Stimulated activated CD8-positive, alpha-beta memory T cell treated with anti-CD3 and anti-CD28 coated beads, Interleukin-7, amount 100 ng/mL, for 48 hours (primary cell): ENCODE data around the gene GNA12.
"Not testable (repeated sequence)": the region's sequence is repeated elsewhere in the genome, so short reads cannot be mapped to it uniquely, and the experiment has no call there.

Experiments used
- DNase-seq, 2 donors: peaks; one replicate each; pipeline ENCODE4 v3.0.0-alpha.2; 2020; ENCODE audit warnings: low read depth in 1 of 2; ENCODE audit errors: extremely low read depth in 1 of 2

The GNA12 gene

DNA sequence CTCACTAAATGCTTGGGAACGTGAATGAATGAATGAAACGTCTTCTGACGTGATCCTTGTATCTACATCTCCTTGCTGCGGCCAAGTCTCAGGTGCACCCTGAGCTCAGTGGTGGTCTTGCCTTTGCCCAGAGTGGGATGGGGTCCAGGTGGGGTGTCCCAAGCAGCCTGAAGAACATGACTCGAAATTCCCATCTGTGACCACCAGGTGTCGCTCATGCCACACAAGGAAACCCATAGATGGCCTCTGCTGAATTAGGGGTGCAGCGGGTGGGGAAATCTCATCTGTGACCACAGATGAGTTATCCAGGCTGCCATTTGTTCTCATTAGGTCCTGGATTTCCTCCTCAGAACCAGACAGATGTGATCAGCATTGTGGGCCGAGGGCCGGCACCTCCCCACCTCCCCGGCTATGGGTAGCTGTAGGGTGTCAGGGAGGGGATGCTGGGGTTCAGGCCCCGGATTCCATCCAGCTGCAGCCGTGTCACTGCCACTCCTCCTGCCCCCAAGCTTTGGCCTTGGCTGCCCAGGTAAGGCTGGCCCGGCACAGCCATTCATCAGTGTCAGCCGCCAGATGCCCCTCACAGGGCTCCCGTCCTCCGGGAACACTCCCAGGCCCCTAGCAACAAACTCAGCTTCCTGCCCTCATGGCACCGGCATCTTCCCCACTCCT, 21.0 kb upstream of the GNA12 start:
- DNase-seq, result peak; percentile 43 to 61

DNA sequence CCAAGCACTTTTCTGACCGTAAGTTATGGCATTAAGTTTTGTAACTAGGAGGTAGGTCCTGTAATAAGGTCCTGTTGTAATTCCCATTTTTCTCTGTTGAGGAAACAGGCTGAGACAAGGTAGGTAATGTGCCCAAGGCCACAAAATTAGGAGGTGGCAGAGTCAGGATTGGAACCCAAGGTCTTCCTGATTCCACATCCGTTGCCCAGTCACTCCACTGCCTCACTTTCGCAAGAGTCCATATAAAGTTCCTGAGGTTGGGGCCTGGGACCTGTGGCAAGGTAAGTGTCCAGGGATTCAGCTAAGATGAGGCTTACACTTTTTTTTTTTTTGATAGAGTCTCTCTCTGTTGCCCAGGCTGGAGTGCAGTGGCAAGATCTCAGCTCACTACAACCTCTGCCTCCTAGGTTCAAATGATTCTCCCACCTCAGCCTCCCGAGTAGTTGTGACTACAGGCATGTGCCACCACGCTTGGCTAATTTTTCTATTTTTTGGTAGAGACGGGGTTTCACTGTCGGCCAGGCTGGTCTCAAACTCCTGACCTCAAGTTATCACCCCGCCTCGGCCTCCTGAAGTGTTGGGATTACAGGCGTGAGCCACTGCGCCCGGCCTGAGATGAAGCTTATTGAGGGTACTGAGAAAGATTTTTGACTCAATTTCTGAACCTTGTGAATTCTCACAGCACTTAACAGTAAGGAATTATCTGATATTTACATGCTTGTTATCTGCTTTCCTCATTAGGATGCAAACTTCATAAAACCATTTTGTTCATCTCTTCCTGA, 20.3 kb upstream of the GNA12 start:
- DNase-seq, result no peak

DNA sequence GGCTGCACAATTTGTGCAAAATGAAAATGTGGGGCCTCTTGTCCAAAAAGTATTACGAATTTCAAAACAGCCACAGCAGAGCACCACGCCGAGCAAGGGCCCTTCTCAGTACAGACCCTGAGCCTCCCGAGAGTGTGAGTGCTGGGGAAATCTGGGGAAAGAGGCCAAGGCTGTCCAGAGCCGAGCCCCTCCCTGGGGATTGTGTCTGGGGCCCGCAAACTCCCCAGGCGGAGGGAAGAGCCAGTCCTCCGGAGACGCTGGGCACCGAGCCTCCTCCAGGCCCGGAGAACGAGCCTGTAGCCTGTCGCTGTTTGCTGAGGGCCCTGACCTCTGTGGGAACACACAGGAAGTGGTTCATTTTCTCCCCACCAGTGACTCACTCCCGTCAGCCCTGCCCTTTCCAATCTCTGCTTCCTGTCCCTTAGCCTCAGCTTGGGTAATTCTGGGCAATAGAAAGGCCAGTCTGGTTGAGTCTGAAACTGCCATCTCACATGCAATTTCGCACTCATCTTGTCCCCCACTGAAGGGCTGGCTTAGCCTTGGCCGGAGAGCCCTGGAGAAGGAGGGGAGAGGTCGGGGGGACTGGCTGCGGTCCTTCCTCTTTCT, 19.5 kb upstream of the GNA12 start:
- peak; percentile 67 to 81 for DNase-seq

DNA sequence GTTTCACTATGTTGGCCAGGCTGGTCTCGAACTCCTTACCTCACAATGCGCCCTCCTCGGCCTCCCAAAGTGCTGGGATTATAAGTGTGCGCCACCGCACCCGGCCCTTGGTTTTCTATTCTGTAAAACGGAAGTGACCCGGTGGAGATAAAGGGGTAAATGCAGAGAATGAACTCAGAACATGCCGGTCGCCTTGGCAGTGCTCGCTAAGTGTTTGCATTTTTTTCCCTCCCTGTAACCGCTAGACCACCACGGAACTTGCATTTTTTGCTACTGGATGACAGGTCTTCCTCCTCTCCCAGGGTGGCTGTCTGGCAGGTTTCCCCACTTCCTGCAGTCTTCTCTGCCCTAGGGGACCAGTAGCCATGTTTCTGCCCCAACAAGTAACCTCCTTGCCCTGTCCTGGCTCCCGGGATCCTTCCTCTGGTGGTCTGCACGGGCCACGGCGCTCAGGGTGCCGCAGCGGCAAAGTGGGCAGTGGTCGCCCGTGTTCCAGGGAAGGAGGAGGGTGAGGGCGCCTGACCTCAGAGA, 18.8 kb upstream of the GNA12 start:
- DNase-seq, result no peak

DNA sequence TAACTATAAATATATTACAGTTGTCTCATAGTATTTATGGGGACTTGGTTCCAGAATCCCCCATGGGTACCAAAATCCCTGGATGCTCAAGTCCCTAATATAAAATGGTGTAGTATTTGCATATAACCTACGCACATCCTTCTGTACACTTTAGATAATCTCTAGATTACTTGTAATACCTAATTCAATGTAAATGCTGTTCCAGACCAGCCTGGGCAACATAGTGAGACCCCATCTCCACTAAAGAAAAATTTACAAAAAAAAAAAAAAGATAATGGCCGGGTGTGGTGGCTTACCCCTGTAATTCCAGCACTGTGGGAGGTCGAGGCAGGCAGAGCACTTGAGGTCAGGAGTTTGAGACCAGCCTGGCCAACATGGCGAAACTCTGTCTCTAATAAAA, 17.4 kb upstream of the GNA12 start:
- DNase-seq, result no peak

DNA sequence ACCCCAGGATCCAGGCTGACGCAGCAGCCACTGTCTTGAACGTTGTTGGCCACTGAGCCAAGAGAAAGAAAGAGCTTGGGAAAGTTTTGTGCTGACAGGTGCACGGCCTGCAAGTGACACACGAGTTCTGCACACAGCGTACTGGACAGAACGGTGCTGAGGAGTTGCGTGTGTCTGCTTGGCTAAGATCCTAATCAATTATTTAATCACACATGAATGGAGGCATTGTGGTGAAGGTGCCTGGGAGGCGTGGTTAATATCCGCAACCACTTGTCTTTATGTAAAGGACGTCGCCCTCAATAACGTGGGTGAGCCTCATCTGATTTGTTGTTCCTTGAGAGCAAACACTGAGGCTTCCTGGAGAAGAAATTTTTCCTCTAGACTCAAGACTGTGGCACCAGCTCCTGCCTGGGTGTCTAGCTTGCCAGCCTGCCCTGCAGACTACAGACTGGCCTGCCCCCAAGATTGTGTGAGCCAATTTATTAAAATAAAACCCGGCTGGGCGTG, 16.6 kb upstream of the GNA12 start:
- DNase-seq, result no peak

DNA sequence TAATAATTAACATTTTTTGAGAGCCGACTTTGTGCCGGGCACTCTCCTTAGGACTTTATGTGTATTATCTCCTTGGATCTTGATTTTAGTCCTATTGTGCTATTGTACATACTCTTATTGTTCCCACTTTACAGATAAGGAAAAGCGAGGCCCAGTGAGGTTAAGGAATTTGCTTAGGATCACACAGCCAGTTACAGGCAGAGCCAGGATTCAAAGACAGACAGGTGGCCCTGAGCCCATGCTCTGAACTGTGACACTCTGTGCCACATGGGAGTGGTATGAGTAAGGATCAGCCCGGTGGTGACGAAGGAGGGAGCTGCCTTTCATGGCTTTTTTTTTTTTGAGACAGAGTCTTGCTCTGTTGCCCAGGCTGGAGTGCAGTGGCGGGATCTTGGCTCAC, 15.8 kb upstream of the GNA12 start:
- no peak for DNase-seq

DNA sequence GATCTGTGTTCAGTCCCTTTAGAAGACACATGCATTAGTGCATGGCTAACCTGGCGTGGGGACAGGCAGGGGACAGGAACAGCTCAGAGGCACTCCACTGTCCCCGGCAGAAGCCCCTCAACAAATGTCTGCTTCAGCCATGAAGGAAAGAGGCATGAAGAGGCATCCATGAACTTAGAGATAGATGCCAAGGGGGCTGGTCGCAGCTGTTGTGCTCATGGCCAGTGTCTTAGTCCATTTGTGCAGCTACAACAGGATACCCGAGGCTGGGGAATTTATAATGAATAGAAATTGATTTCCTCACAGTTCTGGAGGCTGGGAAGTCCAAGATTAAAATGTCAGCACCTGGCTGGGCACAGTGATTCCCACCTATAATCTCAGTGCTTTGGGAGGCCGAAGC, 14.5 kb upstream of the GNA12 start:
- no peak for DNase-seq

DNA sequence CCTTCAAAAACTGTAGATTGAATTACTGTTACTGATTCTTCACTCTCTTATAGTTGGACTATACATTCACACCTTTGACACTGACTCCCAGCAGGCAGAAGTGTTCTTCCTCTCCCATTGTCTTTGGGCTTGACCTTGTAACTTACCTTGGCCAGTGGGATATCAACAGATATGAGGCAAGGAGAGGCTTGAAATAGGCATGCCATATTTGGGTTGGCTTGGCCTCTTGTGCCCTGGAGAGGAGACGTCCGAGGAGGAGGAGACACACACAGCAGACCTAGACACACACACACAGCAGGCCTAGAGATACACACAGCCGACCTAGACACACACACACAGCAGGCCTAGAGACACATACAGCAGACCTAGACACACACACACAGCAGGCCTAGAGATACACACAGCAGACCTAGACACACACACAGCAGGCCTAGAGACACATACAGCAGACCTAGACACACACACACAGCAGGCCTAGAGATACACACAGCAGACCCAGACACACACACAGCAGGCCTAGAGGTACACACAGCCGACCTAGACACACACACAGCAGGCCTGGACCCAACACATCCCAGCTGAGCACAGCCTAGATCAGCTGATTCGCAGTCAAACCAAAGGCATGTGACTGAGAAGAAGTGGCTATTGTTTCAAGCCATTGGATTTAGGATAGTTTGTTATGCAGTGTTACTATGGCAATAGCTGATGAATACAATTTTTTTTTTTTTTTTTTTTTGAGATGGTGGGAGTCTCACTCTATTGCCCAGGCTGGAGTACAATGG, 12.5 kb upstream of the GNA12 start:
- no peak for DNase-seq

DNA sequence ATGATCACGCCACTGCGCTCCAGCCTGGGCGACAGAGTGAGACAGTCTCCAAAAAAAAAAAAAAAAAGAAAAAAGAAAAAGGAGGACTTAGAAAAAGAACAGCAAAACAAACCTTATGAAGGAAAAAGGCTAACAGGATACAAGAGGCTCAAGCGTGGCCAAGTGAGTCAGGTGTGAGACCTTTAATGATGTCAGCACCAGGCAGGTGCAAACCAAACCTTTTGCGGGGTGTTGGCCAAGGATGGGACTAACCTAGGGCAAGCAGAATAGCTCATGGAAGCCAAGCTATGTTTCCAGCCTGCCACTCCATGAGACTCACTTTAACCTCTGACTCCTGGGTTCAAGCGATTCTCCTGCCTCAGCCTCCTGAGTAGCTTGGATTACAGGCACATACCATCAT, 11.3 kb upstream of the GNA12 start:
- DNase-seq, result no peak

DNA sequence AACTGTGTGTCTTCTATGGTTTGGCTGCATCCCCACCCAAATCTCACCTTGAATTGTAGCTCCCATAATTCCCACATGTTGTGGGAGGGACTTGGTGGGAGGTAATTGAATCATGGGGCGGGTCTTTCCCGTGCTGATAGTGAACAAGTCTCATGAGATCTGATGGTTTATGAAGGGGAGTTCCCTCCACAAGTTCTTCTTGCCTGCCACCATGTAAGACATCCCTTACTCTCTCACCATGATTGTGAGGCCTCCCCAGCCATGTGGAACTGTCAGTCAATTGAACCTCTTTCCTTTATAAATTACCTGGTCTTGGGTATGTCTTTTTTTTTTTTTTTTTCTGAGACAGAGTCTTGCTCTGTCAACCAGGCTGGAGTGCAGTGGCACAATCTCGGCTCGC, 9.4 kb upstream of the GNA12 start:
- DNase-seq, result not testable (repeated sequence)

DNA sequence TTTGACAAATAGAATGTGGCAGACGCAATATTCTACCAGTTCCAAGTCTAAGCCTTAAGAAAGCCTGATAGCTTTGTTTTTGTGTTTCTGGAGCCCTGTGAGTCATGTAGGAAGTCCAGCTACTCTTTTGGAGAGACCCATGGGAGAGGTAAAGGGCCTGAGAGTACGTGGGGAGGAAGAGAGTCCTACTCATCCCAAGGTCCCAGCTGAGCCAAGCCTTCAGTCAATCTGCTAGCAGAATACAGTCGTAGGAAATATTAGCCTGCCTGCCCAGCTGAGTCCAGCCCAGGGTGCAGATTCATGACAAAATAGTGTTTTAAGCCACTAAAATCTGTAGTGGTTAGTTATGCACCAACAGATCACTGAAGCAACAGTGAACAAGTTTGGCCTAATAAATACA, 9.0 kb upstream of the GNA12 start:
- no peak for DNase-seq

DNA sequence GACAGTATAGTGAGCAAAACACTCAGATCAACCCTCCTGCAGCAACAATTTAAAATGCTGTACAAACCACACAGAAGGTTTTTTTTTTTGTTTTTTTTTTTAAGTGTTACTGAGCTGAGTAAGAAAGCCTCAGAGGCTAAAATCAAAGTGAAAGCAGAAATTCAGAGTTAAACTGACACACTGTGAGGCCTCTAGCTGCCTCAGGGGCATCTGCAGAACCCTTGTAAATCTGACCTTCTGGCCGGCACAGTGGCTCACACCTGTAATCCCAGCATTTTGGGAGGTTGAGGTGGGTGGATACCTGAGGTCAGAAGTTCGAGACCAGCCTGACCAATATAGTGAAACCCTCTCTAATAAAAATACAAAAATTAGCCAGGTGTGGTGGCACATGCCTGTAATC, 7.4 kb upstream of the GNA12 start:
- no peak for DNase-seq

DNA sequence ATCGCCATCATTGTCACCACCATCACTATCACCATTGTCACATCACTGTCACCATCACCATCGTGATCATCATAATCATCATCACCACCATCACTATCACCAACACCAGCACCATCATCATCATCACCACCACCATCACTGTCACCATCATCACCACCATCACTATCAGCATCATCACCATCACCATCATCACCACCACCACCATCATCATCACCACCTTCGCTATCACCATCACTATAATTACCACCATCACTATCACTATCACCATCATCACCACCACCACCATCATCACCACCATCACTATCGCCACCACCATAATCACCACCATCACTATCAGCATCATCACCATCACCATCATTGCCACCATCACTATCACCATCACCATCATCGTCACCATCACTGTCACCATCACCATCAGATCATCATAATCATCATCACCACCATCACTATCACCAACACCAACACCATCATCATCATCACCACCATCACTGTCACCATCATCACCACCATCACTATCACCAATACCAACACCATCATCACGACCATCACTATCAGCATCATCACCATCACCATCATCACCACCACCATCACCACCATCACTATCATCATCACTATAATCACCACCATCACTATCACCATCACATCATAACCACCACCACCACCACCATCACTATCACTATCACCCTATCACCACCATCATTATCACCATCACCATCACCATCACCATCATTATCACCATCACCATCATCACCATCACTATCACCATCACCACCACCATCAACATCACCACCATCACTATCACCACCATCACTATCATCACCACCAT, 6.0 kb upstream of the GNA12 start:
- DNase-seq, result no peak

DNA sequence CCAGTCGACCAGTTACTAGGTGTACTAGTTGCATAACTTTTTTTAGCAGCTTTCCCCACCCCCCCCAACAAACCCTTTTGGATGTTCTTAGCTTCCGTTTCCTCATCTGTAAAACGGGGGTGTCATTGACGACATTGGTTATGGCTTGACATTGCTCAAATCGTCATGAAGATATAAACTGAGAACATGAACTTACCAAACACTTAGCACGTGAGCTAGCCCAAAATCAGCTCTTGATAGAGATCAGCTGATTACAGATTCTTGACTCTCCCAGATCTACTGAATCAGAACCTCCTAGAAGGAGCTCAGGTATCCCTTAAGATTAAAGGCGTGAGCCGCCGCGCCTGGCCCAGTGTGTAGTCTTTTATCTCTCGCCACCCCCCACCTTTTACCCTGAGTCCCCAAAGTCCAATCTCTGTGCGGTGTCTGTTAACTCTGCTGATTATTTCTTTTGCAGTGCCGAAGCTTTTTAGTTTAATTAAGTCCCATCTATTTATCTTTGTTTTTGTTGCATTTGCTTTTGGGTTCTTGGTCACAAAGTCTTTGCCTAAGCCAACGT, 1.0 kb upstream of the GNA12 start:
- DNase-seq, result no peak

DNA sequence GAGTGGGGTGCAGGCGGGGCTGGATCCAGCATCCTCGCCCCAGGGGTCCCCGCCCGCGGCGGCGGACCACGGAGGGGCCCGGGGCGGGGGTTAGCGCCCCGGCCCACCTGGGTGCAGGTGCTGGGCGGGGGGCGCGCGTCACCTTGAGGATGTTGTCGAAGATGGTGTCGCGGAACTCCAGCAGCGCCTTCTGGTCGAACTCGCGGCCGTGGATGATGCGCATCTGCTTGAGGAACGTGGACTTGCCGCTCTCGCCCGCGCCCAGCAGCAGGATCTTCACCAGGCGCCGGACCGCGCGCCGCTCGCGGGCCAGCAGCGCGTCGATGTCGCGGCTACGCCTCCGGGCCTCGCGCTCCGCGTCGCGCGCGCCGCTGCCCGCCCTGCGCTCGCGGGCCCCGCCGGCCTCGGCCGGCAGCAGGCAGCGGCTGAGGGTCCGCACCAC, 376 bp downstream of the GNA12 start:
- no peak for DNase-seq

DNA sequence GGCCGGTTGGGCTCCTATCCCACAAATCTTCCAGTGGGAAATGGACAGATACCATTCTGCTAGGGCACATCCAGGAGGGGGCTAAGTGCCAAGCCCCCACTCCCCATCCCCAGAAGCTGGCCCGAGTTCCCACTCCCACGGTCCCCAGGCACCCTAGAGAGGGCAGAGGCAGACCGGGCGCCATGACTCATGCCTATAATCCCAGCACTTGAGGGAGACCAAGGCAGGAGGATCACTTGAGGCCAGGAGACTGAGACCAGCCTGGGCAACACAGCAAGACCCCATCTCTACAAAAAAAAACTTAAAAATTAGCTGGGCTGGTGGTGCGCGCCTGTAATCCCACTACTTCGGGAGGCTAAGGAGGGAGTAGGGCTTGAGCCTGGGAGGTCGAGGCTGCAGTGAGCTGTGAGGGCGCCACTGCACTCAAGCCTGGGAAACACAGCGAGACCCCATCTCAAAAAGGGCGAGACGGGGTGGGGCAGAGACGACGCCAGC, 870 bp downstream of the GNA12 start:
- DNase-seq, result no peak

DNA sequence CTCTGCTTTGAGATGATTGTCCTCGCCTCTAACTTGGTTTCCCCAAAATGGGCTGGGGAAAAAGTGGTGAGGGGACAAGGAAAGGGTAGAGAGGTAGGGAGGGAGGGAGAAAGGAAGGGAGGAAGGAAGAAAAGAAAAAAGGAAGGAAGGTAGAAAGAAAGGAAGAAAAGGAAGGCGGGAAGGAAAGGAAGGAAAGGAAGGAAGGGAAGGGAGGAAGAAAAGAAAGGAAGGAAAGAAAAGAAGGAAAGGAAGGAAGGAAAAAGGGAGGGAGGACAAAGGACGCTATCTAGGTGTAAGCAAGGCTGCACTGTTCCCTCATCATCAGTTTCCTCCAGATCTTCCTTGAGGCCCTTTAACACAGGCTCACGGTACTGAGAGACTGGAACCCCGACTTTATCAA, 2.2 kb downstream of the GNA12 start:
- DNase-seq, result no peak

DNA sequence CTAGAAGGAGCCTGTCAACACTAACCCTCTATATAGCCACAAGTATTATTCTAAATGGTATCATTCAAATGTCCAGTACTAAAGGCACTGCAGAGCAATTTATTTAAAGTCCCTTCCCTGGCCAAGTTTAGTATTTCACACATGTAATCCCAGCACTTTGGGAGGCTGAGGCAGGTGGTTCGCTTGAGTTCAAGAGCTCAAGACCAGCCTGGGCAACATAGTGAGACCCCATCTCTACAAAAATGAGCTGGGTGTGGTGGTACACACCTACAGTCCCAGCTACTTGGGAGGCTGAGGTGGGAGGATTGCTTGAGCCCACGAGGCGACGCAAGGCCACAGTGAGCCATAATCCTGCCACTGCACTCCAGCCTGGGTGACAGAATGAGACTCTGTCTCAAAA, 3.6 kb downstream of the GNA12 start:
- DNase-seq, result no peak
